PC-9 (cell line): Measurements from ENCODE around the gene SMURF1. TPM values are rescaled to one million over a fixed set of nuclear protein-coding genes. Genes with fewer than 3 reads are reported as not detected.
A peak's percentile ranks its signal among the peaks of the same experiment; 100 is the strongest.

ENCODE experiments used
- BruUV-seq: library from RNA; stranded (reverse); fragments of 400-500 nt; replicated peaks from 2 replicates; lab custom pipeline; 2021; lab: Mats Ljungman, UMichigan
- CTCF ChIA-PET: fragments of 300-600 bp; sonication (Branson Sonifier 250); formaldehyde crosslinking; loops from one replicate; lab custom pipeline; 2022; ENCODE audit warnings: antibody characterized with exemption; lab: Charles Lee
- POLR2A ChIA-PET: fragments of 300-600 bp; sonication (Branson Sonifier 250); formaldehyde crosslinking; loops from one replicate; lab custom pipeline; 2022; ENCODE audit warnings: antibody characterized with exemption; ENCODE audit not compliant: unreplicated experiment; lab: Charles Lee
- DNase-seq, 2 experiments: peaks; one replicate each; pipeline versions ENCODE4 v3.0.0 to v3.0.0-alpha.2; 2015 to 2022; ENCODE audit warnings: mixed read lengths in 1 of 2
- H2AFZ ChIP-seq: fragments of 200-600 bp; sonication (generic); 2 replicates; pipeline ENCODE4 v1.8.1; 2017; ENCODE audit warnings: antibody characterized with exemption
- H3F3A ChIP-seq: fragments of 200-600 bp; sonication (generic); 2 replicates; pipeline ENCODE4 v1.8.1; 2017; ENCODE audit warnings: antibody characterized with exemption, mild to moderate bottlenecking, low read depth; ENCODE audit not compliant: insufficient read depth
- H3K27ac ChIP-seq: fragments of 200-600 bp; sonication (generic); 2 replicates; pipeline ENCODE4 v1.6.1; 2016; ENCODE audit warnings: mixed run types
- H3K27me3 ChIP-seq: fragments of 200-600 bp; sonication (generic); 2 replicates; pipeline ENCODE4 v1.6.1; 2016; ENCODE audit warnings: low read depth, mixed run types; ENCODE audit not compliant: insufficient read depth
- H3K36me3 ChIP-seq: fragments of 200-600 bp; sonication (generic); 2 replicates; pipeline ENCODE4 v1.6.1; 2016; ENCODE audit warnings: low read depth, mixed run types
- H3K4me1 ChIP-seq: fragments of 200-600 bp; sonication (generic); replicated peaks from 2 replicates; pipeline ENCODE4 v1.6.1; 2016; ENCODE audit warnings: mixed run types; ENCODE audit not compliant: insufficient read depth
- H3K4me2 ChIP-seq: fragments of 200-600 bp; sonication (generic); 2 replicates; pipeline ENCODE4 v1.6.1; 2017; ENCODE audit warnings: mixed run types
- H3K4me3 ChIP-seq: fragments of 200-600 bp; sonication (generic); 2 replicates; pipeline ENCODE4 v1.6.1; 2016; ENCODE audit warnings: mixed run types
- H3K79me2 ChIP-seq: fragments of 200-600 bp; sonication (generic); 2 replicates; pipeline ENCODE4 v1.6.1; 2017; ENCODE audit warnings: low read depth, mixed run types
- H3K9me2 ChIP-seq: fragments of 200-600 bp; sonication (generic); 2 replicates; pipeline ENCODE4 v1.8.1; 2017; ENCODE audit warnings: mild to moderate bottlenecking; ENCODE audit not compliant: insufficient read depth
- H3K9me3 ChIP-seq: fragments of 200-600 bp; sonication (generic); 2 replicates; pipeline ENCODE4 v1.8.1; 2016; ENCODE audit warnings: low read depth; ENCODE audit not compliant: insufficient read depth
- H4K20me1 ChIP-seq: fragments of 200-600 bp; sonication (generic); 2 replicates; pipeline ENCODE4 v1.8.1; 2017; ENCODE audit not compliant: insufficient read depth
- CTCF ChIP-seq: fragments of 200-600 bp; sonication (generic); conservative IDR thresholded peaks from 2 replicates; pipeline ENCODE4 v1.6.1; 2017; ENCODE audit warnings: mixed run types, antibody characterized with exemption, mild to moderate bottlenecking, moderate library complexity
- EZH2 ChIP-seq: fragments of 200-600 bp; sonication (generic); IDR thresholded peaks from 2 replicates; pipeline ENCODE4 v1.8.0; 2017; ENCODE audit warnings: antibody characterized with exemption, low read depth
- intact Hi-C: fragments of 100-400 bp; cut with micrococcal nuclease; formaldehyde crosslinking; loops from one replicate; pipeline ENCODE4 v1.10.0; 2022; ENCODE audit not compliant: unreplicated experiment
- total RNA-seq: library from RNA; stranded (reverse); gene quantifications from 2 replicates; pipeline ENCODE4 v1.2.3, GENCODE V29; 2021

SMURF1 gene
- total RNA-seq, 1 experiment from 2014 or later = 53.2 TPM

DNA sequence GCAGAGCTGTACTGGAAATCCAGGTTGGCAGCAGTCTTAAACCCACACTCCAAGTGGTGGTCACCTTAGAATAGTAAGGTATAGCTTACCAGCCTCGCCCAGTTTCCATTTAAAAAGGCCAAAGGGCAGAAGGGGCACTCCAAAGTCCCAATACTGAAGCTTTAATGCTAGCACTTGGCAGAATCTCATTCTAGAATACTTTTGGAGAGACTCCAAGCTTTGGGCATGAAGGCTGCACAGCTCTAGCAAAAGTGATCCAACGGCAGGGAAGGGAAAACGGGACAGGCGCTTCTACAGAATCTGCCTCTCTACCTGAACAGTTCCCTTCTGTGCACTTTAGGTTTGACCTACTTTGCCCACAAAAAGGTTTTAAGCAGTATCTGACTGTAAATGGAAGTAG, 19.7 kb downstream of the SMURF1 start:
- Histone ChIP-seq H3K4me2 (peak overlapping the region; percentile 71), H3K9me2 (no peaks in the 10 kb centered on the region), H3K36me3 (peaks cover 21% of the 10 kb centered on the region), H3K79me2 (peaks cover 100% of the 10 kb centered on the region), H3K4me1 (peaks cover 66% of the 10 kb centered on the region), H3K4me3 (peak overlapping the region; percentile 31; the same call in 1 of the 2 replicates), H3K9me3 (no peaks in the 10 kb centered on the region; the same call in 1 of the 2 replicates), H4K20me1 (peaks cover 17% of the 10 kb centered on the region), H3K27me3 (no peaks in the 10 kb centered on the region), H2AFZ (no peak overlapping the region), H3F3A (peaks cover 57% of the 10 kb centered on the region), H3K27ac (peak overlapping the region; percentile 92)
- TF ChIP-seq EZH2 = no peak
- no peak for TF ChIP-seq CTCF
- ChIA-PET POLR2A (interaction anchor here (0.6 to 0.8 kb wide), 4 partner anchors 12 to 52 kb away, joined by 4 to 14 read pairs (median 7); no protein-coding TSS in a partner anchor), CTCF (no interaction called here)
- BruUV-seq = TSS peak; percentile 41
- intact Hi-C loops = loop anchor here (1.0 to 5.0 kb wide), 3 partner anchors 15 to 86 kb away; no protein-coding TSS in a partner anchor
- DNase-seq = no peak

DNA sequence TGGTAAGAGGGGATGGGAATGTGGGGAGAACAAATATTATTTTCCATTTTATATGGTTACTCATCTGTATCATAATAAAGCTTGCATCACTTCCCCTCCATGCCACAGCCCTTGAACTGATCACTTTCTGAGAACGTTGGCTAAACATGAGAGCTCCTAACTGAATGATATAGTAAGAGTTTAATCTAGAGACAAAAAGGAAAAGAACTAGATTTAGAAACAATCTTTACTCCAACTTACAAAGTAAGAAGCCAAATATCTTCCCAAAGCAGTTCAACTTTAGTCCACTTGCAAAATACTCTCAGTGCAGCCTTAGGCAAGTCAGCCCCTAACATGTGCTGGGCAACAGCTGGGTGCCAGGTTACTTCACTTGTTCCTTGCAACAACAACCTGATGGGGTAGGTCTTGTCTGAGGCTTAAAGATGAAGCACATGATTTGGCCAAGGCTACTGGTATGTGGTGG, 20.3 kb downstream of the SMURF1 start:
- H3K79me2 ChIP-seq = peaks cover 100% of the 10 kb centered on the region
- peak overlapping the region; percentile 92 for H3K27ac ChIP-seq
- ChIA-PET POLR2A (interaction anchor here (0.5 to 0.8 kb wide), 5 partner anchors 12 to 198 kb away, joined by 3 to 16 read pairs (median 6); no protein-coding TSS in a partner anchor), CTCF (interaction anchor here (0.6 kb wide), 1 partner anchor 12 kb away, joined by 4 read pairs; no protein-coding TSS in a partner anchor)
- H3K4me1 ChIP-seq = peaks cover 60% of the 10 kb centered on the region
- H3K4me2 ChIP-seq = peak overlapping the region; percentile 71
- peaks cover 10% of the 10 kb centered on the region for H4K20me1 ChIP-seq
- TF ChIP-seq EZH2 (no peak), CTCF (no peak)
- H3K36me3 ChIP-seq = peaks cover 22% of the 10 kb centered on the region
- H3K27me3 ChIP-seq = no peaks in the 10 kb centered on the region
- H2AFZ ChIP-seq = no peak overlapping the region
- H3K9me2 ChIP-seq = no peaks in the 10 kb centered on the region
- no peaks in the 10 kb centered on the region; the same call in 1 of the 2 replicates for H3K9me3 ChIP-seq
- H3K4me3 ChIP-seq = no peak overlapping the region; the same call in 1 of the 2 replicates
- peak; percentile 68 to 87 for DNase-seq
- H3F3A ChIP-seq = peaks cover 52% of the 10 kb centered on the region
- intact Hi-C loops = loop anchor here (1.0 to 5.0 kb wide), 3 partner anchors 15 to 87 kb away; no protein-coding TSS in a partner anchor
- BruUV-seq = no TSS peak

DNA sequence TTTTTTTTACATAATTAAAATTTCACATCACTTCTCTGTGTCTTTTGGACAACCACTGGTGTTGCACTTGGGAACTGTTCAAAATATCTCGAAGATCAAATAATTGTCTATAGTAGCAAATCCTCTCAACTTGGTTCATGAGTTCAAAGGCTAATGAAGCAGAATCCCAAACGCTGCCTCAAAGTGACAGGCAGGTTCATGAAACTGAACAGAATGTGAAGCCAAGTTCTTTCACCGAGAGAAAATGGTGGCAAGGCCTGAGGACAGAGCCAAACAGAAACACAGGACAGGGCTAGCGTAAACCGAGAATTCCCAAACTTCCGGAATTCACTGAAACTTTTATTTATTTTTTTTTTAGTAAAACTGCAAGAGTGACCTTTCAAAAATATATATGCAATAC, 21.1 kb downstream of the SMURF1 start:
- H3K36me3 ChIP-seq = peaks cover 30% of the 10 kb centered on the region
- peaks cover 52% of the 10 kb centered on the region for H3K4me1 ChIP-seq
- POLR2A ChIA-PET = interaction anchor here (0.6 kb wide), 1 partner anchor 66 kb away, joined by 16 read pairs; no protein-coding TSS in a partner anchor
- H3K4me2 ChIP-seq = peak overlapping the region; percentile 71; the same call in 1 of the 2 replicates
- peaks cover 6% of the 10 kb centered on the region; the same call in 1 of the 2 replicates for H4K20me1 ChIP-seq
- intact Hi-C loops = loop anchor here (5.0 kb wide), 1 partner anchor 50 kb away; no protein-coding TSS in a partner anchor
- H3K27ac ChIP-seq = peak overlapping the region; percentile 92
- peaks cover 100% of the 10 kb centered on the region for H3K79me2 ChIP-seq
- no TSS peak for BruUV-seq
- H3K9me2 ChIP-seq = no peaks in the 10 kb centered on the region
- H3F3A ChIP-seq = peaks cover 51% of the 10 kb centered on the region
- H3K4me3 ChIP-seq = no peak overlapping the region
- DNase-seq = no peak
- TF ChIP-seq CTCF (no peak), EZH2 (no peak)
- no peaks in the 10 kb centered on the region for H3K27me3 ChIP-seq
- no peaks in the 10 kb centered on the region; the same call in 1 of the 2 replicates for H3K9me3 ChIP-seq
- no peak overlapping the region for H2AFZ ChIP-seq
- CTCF ChIA-PET = no interaction called here
